Prostate gland (tissue), 2 donors: Measurements from ENCODE around the gene ELMO1. TPM values are rescaled to one million over a fixed set of nuclear protein-coding genes. Genes with fewer than 3 reads are reported as not detected.

ENCODE experiments used
- DNase-seq: peaks from one replicate; pipeline ENCODE4 v3.0.0-alpha.2; 2019; ENCODE audit warnings: low spot score
- H3K27ac ChIP-seq, 2 donors: fragments of 200-600 bp; sonication (generic); 2 replicates each; pipeline ENCODE4 v1.5.1; 2017 to 2019
- H3K27me3 ChIP-seq: fragments of 200-600 bp; sonication (generic); replicated peaks from 2 replicates; pipeline ENCODE4 v1.5.1; 2019; ENCODE audit not compliant: insufficient read depth
- H3K36me3 ChIP-seq, 2 donors: fragments of 200-600 bp; sonication (generic); 1 replicate in 1 of 2; 2 replicates in 1 of 2; pipeline versions ENCODE4 v1.5.1 to v1.8.1; 2017 to 2019
- H3K4me1 ChIP-seq: fragments of 200-600 bp; sonication (generic); replicated peaks from 2 replicates; pipeline ENCODE4 v1.5.1; 2019
- H3K4me3 ChIP-seq, 2 donors: fragments of 200-600 bp; sonication (generic); 2 replicates each; pipeline ENCODE4 v1.5.1; 2017 to 2019
- H3K9me3 ChIP-seq: fragments of 200-600 bp; sonication (generic); 2 replicates; pipeline ENCODE4 v1.5.1; 2017
- CTCF ChIP-seq, 4 experiments: fragments of 200-600 bp in 2 of 4; fragments of 450-650 bp in 2 of 4; sonication (generic) in 2 of 4; IDR thresholded peaks; 1 replicate in 3 of 4; 2 replicates in 1 of 4; pipeline ENCODE4 v1.5.1; 2016 to 2019; ENCODE audit warnings: antibody characterized with exemption in 4 of 4, mild to moderate bottlenecking in 2 of 4, moderate library complexity in 2 of 4
- POLR2A ChIP-seq: fragments of 450-650 bp; IDR thresholded peaks from one replicate; pipeline ENCODE4 v1.6.1; 2016; ENCODE audit warnings: antibody characterized with exemption, mild to moderate bottlenecking
- POLR2AphosphoS5 ChIP-seq: sonication (generic); formaldehyde crosslinking; IDR thresholded peaks from one replicate; pipeline ENCODE4 v1.6.1; 2017; ENCODE audit warnings: antibody characterized with exemption
- WGBS: methylation state at CpG from one replicate; pipeline ENCODE4 v1.1.5; 2018; 5-methylcytosine and 5-hydroxymethylcytosine counted together
- intact Hi-C: fragments of 100-400 bp; cut with DNase I; formaldehyde crosslinking; loops from one replicate; pipeline ENCODE4 v1.14.2; 2022
- total RNA-seq, 2 donors: library from RNA; depleted of rRNA; stranded (reverse); fragments of >200 nt; gene quantifications; one replicate each; pipeline ENCODE4 v1.1.0, GENCODE V29; 2016

Gene ELMO1
- total RNA-seq, 2 donors from 2014 or later = 6.7 to 19.3 TPM

GRCh38 chr7:37286454-37286832 lies 162.2 kb downstream of the ELMO1 start:
- H3K4me3 ChIP-seq = no peak overlapping the region
- H3K27me3 ChIP-seq = no peaks in the 10 kb centered on the region
- intact Hi-C loops = no loop called here
- no peaks in the 10 kb centered on the region for H3K4me1 ChIP-seq
- no peak overlapping the region for H3K27ac ChIP-seq
- DNase-seq = no peak
- H3K9me3 ChIP-seq = no peaks in the 10 kb centered on the region
- TF ChIP-seq POLR2A = no peak
- no peak for TF ChIP-seq CTCF (IDR thresholded peaks at IDR 0.05)
- TF ChIP-seq POLR2AphosphoS5 = no peak
- WGBS = 47% methylated on average over 2 of the region's 2 CpGs
- H3K36me3 ChIP-seq = no peaks in the 10 kb centered on the region

GRCh38 chr7:37285706-37286453 lies 162.8 kb downstream of the ELMO1 start:
- H3K36me3 ChIP-seq = no peaks in the 10 kb centered on the region
- H3K9me3 ChIP-seq = no peaks in the 10 kb centered on the region
- no peak for TF ChIP-seq CTCF (IDR thresholded peaks at IDR 0.05)
- no peak for TF ChIP-seq POLR2AphosphoS5
- no peak for TF ChIP-seq POLR2A
- no peak for DNase-seq
- H3K4me1 ChIP-seq = no peaks in the 10 kb centered on the region
- no peak overlapping the region for H3K4me3 ChIP-seq
- 46% methylated on average over 5 of the region's 5 CpGs for WGBS
- no peak overlapping the region for H3K27ac ChIP-seq
- intact Hi-C loops = no loop called here
- H3K27me3 ChIP-seq = no peaks in the 10 kb centered on the region

DNA sequence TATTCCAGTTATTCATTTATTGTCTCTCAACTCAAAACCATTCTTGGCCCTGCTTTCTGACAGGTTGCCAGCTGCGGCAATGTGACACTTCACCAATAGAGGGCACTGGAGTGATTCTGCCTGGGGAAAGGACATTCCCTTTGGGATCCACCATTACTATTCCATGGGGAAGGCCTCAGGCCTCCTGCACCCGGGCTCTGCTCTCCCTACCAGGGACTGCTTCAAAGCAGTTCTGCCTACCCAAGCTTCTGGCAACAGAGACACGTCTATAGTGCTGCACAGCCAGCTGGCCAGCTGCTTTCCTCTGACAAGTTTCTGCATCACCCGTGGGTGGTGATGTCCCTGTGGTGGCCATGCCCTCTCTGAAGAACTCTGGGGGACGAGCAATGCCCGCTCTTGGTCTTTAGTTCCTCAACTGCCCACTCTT lies 163.8 kb downstream of the ELMO1 start:
- Histone ChIP-seq H3K36me3 (no peaks in the 10 kb centered on the region), H3K9me3 (no peaks in the 10 kb centered on the region), H3K4me3 (no peak overlapping the region), H3K27ac (no peak overlapping the region), H3K27me3 (no peaks in the 10 kb centered on the region), H3K4me1 (no peaks in the 10 kb centered on the region)
- TF ChIP-seq POLR2AphosphoS5 (no peak), CTCF (IDR thresholded peaks at IDR 0.05) (peak in 3 of 4 experiments; percentile 34 to 46 (median 36))
- intact Hi-C loops = no loop called here
- DNase-seq = no peak
- WGBS = 75% methylated on average over 6 of the region's 6 CpGs

DNA sequence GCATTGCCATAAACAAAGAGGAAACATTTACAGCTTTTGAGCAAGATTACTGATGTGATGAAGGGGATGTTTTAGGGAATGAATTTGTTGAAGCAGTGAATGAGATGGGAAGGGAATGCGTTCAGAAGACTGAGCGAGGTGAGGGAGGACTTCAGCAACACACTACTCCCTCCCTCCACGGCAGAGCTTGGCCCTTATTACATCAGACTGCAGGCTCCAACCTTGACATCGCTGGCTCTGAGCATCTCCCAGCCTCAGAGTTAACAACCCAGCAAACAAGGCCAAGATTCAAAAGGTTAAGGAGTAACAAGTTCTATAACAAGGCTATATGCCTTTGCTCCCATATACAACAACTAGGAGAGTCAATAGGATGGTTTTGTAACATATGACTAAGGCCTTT lies 164.4 kb downstream of the ELMO1 start:
- TF ChIP-seq POLR2A = no peak
- no peak for TF ChIP-seq CTCF (IDR thresholded peaks at IDR 0.05)
- TF ChIP-seq POLR2AphosphoS5 = no peak
- Histone ChIP-seq H3K9me3 (no peaks in the 10 kb centered on the region), H3K27me3 (no peaks in the 10 kb centered on the region), H3K4me3 (no peak overlapping the region), H3K27ac (no peak overlapping the region), H3K36me3 (no peaks in the 10 kb centered on the region), H3K4me1 (no peaks in the 10 kb centered on the region)
- no peak for DNase-seq
- WGBS = 74% methylated on average over 4 of the region's 4 CpGs
- intact Hi-C loops = no loop called here

- H3K4me1 ChIP-seq = no peaks in the 10 kb centered on the region
- no peak for TF ChIP-seq POLR2AphosphoS5
- TF ChIP-seq POLR2A = no peak
- TF ChIP-seq CTCF (IDR thresholded peaks at IDR 0.05) = no peak
- no peaks in the 10 kb centered on the region for H3K9me3 ChIP-seq
- intact Hi-C loops = no loop called here
- no peaks in the 10 kb centered on the region for H3K27me3 ChIP-seq
- WGBS = 93% methylated on average over 4 of the region's 4 CpGs
- DNase-seq = no peak
- no peak overlapping the region for H3K27ac ChIP-seq
- no peaks in the 10 kb centered on the region for H3K36me3 ChIP-seq
- no peak overlapping the region for H3K4me3 ChIP-seq
These were observed 164.9 kb downstream of the ELMO1 start for GRCh38 chr7:37283716-37284115.
